HepG2 (cell line): ENCODE measurements around the gene NEK9. TPM values are rescaled to one million over a fixed set of nuclear protein-coding genes. Genes with fewer than 3 reads are reported as not detected.
A peak's percentile ranks its signal among the peaks of the same experiment; 100 is the strongest.

Experiments
- CBX1 ChIP-seq: IDR thresholded peaks from one replicate; pipeline ENCODE4 v1.6.1; 2016; ENCODE audit warnings: antibody characterized with exemption, low read depth
- RARA ChIP-seq: IDR thresholded peaks from 2 replicates; pipeline ENCODE4 v1.6.1; 2016; ENCODE audit warnings: missing genetic modification reagents, missing compliant biosample characterization
- ZNF124 ChIP-seq: sonication (generic); formaldehyde crosslinking; IDR thresholded peaks from 2 replicates; pipeline ENCODE4 v1.4.0; 2020; ENCODE audit warnings: missing genetic modification reagents
- ZNF75D ChIP-seq: sonication (generic); formaldehyde crosslinking; IDR thresholded peaks from 2 replicates; pipeline ENCODE4 v1.8.1; 2023; ENCODE audit warnings: missing genetic modification reagents, mild to moderate bottlenecking, borderline replicate concordance
- ZSCAN22 ChIP-seq: sonication (generic); formaldehyde crosslinking; IDR thresholded peaks from 2 replicates; pipeline ENCODE4 v1.4.0; 2020; ENCODE audit warnings: mild to moderate bottlenecking, missing genetic modification reagents
- ZSCAN9 ChIP-seq: IDR thresholded peaks from 2 replicates; pipeline ENCODE4 v1.6.1; 2016; ENCODE audit warnings: borderline replicate concordance
- polyA plus RNA-seq, 8 experiments: library from polyadenylated mRNA; depleted of rRNA in 3 of 8; stranded (reverse) in 7 of 8; unstranded in 1 of 8; fragments of >200 nt; fragmentation: Illumina TruSeq in 4 of 8; extraction: Trizol in 4 of 8; gene quantifications; 2 replicates each; pipeline versions ENCODE4 v1.2.1 to v1.2.3, GENCODE V29; 2011 to 2016; ENCODE audit warnings: low read depth in 4 of 8, missing spikeins in 1 of 8, mixed read lengths in 1 of 8; ENCODE audit not compliant: insufficient read depth in 1 of 8
- total RNA-seq, 5 experiments: library from RNA; depleted of rRNA; stranded (reverse); fragments of >200 nt; fragmentation: Illumina TruSeq; extraction: Trizol; gene quantifications; 2 replicates each; pipeline ENCODE4 v1.2.3, GENCODE V29; 2016; ENCODE audit warnings: low read depth in 1 of 5
- TF ChIP-seq, protein P1 (sequence below): sonication (generic); formaldehyde crosslinking; IDR thresholded peaks from 2 replicates; pipeline ENCODE4 v1.8.0; 2022; ENCODE audit warnings: missing genetic modification reagents, low read depth, mild to moderate bottlenecking, borderline replicate concordance
- TF ChIP-seq, protein P2 (sequence below): sonication (generic); formaldehyde crosslinking; IDR thresholded peaks from 2 replicates; pipeline ENCODE4 v1.4.0; 2020; ENCODE audit warnings: missing genetic modification reagents, borderline replicate concordance
- TF ChIP-seq, protein P3 (sequence below): sonication (generic); formaldehyde crosslinking; IDR thresholded peaks from 2 replicates; pipeline ENCODE4 v1.9.0; 2021; ENCODE audit warnings: mild to moderate bottlenecking, missing genetic modification reagents
- TF ChIP-seq, protein P4 (sequence below): sonication (generic); formaldehyde crosslinking; IDR thresholded peaks from 2 replicates; pipeline ENCODE4 v1.4.0; 2020; ENCODE audit warnings: low read depth, missing genetic modification reagents
- TF ChIP-seq, protein P5 (sequence below): sonication (generic); formaldehyde crosslinking; IDR thresholded peaks from 2 replicates; pipeline ENCODE4 v1.4.0; 2020; ENCODE audit warnings: mild to moderate bottlenecking, missing genetic modification reagents

NEK9 gene
- total and polyA plus RNA-seq, 2 of the 13 experiments (the other 11 are each of a cell fraction or from before 2014, with no cell fraction given), result 16.5 to 27.3 TPM

DNA sequence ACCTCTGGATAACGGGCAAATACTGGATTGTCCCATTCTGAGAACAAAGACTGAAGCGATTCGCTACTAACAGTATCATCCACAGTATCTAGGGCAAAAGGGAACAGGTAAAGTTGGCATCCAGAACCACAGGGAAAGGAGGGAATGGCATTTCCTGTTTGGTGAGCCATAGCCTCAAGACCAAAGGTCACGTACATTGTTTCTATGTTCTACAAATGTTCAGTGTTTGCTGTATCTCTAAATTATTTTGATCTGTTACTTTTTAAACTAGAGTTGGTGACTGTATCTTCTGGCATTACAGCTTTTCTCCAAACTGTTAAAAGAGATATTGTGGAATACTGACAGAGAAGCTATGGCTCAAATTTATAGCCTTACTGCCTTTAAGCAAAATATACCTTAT, 85.2 kb downstream of the NEK9 start (continued):
- TF ChIP-seq, protein P1, sequence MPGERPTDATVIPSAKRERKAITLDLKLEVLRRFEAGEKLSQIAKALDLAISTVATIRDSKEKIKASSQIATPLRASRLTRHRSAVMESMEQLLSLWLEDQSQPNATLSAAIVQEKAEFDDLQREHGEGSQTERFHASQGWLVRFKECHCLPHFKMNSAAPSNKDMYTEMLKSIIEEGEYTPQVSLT (CRISPR knock-in tag), result no peak
- TF ChIP-seq, protein P2, sequence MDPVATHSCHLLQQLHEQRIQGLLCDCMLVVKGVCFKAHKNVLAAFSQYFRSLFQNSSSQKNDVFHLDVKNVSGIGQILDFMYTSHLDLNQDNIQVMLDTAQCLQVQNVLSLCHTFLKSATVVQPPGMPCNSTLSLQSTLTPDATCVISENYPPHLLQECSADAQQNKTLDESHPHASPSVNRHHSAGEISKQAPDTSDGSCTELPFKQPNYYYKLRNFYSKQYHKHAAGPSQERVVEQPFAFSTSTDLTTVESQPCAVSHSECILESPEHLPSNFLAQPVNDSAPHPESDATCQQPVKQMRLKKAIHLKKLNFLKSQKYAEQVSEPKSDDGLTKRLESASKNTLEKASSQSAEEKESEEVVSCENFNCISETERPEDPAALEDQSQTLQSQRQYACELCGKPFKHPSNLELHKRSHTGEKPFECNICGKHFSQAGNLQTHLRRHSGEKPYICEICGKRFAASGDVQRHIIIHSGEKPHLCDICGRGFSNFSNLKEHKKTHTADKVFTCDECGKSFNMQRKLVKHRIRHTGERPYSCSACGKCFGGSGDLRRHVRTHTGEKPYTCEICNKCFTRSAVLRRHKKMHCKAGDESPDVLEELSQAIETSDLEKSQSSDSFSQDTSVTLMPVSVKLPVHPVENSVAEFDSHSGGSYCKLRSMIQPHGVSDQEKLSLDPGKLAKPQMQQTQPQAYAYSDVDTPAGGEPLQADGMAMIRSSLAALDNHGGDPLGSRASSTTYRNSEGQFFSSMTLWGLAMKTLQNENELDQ, result no peak
- no peak for TF ChIP-seq ZSCAN22 (CRISPR knock-in tag)
- TF ChIP-seq, protein P3, sequence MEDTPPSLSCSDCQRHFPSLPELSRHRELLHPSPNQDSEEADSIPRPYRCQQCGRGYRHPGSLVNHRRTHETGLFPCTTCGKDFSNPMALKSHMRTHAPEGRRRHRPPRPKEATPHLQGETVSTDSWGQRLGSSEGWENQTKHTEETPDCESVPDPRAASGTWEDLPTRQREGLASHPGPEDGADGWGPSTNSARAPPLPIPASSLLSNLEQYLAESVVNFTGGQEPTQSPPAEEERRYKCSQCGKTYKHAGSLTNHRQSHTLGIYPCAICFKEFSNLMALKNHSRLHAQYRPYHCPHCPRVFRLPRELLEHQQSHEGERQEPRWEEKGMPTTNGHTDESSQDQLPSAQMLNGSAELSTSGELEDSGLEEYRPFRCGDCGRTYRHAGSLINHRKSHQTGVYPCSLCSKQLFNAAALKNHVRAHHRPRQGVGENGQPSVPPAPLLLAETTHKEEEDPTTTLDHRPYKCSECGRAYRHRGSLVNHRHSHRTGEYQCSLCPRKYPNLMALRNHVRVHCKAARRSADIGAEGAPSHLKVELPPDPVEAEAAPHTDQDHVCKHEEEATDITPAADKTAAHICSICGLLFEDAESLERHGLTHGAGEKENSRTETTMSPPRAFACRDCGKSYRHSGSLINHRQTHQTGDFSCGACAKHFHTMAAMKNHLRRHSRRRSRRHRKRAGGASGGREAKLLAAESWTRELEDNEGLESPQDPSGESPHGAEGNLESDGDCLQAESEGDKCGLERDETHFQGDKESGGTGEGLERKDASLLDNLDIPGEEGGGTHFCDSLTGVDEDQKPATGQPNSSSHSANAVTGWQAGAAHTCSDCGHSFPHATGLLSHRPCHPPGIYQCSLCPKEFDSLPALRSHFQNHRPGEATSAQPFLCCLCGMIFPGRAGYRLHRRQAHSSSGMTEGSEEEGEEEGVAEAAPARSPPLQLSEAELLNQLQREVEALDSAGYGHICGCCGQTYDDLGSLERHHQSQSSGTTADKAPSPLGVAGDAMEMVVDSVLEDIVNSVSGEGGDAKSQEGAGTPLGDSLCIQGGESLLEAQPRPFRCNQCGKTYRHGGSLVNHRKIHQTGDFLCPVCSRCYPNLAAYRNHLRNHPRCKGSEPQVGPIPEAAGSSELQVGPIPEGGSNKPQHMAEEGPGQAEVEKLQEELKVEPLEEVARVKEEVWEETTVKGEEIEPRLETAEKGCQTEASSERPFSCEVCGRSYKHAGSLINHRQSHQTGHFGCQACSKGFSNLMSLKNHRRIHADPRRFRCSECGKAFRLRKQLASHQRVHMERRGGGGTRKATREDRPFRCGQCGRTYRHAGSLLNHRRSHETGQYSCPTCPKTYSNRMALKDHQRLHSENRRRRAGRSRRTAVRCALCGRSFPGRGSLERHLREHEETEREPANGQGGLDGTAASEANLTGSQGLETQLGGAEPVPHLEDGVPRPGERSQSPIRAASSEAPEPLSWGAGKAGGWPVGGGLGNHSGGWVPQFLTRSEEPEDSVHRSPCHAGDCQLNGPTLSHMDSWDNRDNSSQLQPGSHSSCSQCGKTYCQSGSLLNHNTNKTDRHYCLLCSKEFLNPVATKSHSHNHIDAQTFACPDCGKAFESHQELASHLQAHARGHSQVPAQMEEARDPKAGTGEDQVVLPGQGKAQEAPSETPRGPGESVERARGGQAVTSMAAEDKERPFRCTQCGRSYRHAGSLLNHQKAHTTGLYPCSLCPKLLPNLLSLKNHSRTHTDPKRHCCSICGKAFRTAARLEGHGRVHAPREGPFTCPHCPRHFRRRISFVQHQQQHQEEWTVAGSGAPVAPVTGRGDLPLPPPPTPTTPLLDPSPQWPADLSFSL (CRISPR knock-in tag), result no peak
- TF ChIP-seq ZNF75D, result no peak
- no peak for TF ChIP-seq ZNF124 (CRISPR knock-in tag)
- TF ChIP-seq, protein P4, sequence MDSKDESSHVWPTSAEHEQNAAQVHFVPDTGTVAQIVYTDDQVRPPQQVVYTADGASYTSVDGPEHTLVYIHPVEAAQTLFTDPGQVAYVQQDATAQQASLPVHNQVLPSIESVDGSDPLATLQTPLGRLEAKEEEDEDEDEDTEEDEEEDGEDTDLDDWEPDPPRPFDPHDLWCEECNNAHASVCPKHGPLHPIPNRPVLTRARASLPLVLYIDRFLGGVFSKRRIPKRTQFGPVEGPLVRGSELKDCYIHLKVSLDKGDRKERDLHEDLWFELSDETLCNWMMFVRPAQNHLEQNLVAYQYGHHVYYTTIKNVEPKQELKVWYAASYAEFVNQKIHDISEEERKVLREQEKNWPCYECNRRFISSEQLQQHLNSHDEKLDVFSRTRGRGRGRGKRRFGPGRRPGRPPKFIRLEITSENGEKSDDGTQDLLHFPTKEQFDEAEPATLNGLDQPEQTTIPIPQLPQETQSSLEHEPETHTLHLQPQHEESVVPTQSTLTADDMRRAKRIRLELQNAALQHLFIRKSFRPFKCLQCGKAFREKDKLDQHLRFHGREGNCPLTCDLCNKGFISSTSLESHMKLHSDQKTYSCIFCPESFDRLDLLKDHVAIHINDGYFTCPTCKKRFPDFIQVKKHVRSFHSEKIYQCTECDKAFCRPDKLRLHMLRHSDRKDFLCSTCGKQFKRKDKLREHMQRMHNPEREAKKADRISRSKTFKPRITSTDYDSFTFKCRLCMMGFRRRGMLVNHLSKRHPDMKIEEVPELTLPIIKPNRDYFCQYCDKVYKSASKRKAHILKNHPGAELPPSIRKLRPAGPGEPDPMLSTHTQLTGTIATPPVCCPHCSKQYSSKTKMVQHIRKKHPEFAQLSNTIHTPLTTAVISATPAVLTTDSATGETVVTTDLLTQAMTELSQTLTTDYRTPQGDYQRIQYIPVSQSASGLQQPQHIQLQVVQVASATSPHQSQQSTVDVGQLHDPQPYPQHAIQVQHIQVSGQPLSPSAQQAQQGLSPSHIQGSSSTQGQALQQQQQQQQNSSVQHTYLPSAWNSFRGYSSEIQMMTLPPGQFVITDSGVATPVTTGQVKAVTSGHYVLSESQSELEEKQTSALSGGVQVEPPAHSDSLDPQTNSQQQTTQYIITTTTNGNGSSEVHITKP (CRISPR knock-in tag), result peak; percentile 31; the same call in 1 of the 2 replicates
- TF ChIP-seq RARA (CRISPR knock-in tag), result peak; percentile 39; the same call in 1 of the 2 replicates
- TF ChIP-seq ZSCAN9 (CRISPR knock-in tag), result 0 out of 2 replicates have a peak, but pooled peaks have one; percentile 12
- TF ChIP-seq, protein P5, sequence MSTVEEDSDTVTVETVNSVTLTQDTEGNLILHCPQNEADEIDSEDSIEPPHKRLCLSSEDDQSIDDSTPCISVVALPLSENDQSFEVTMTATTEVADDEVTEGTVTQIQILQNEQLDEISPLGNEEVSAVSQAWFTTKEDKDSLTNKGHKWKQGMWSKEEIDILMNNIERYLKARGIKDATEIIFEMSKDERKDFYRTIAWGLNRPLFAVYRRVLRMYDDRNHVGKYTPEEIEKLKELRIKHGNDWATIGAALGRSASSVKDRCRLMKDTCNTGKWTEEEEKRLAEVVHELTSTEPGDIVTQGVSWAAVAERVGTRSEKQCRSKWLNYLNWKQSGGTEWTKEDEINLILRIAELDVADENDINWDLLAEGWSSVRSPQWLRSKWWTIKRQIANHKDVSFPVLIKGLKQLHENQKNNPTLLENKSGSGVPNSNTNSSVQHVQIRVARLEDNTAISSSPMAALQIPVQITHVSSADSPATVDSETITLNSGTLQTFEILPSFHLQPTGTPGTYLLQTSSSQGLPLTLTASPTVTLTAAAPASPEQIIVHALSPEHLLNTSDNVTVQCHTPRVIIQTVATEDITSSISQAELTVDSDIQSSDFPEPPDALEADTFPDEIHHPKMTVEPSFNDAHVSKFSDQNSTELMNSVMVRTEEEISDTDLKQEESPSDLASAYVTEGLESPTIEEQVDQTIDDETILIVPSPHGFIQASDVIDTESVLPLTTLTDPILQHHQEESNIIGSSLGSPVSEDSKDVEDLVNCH (CRISPR knock-in tag), result no peak
- TF ChIP-seq CBX1, result no peak
